ENCODE data around the gene INSR.
A peak's percentile ranks its signal among the peaks of the same experiment; 100 is the strongest.
"Not testable (repeated sequence)": the region's sequence is repeated elsewhere in the genome, so short reads cannot be mapped to it uniquely, and the experiment has no call there.

INSR gene

GRCh38 chr19:7195046-7195445 lies 99.2 kb downstream of the INSR start:
- no peak for DNase-seq (ENCODE audit: low read depth in 2 of 2)

GRCh38 chr19:7194566-7194965 lies 99.6 kb downstream of the INSR start:
- DNase-seq (ENCODE audit: low read depth in 2 of 2) = no peak

GRCh38 chr19:7191946-7192691 lies 102.1 kb downstream of the INSR start:
- peak in 1 of 2 donors; percentile 48 for DNase-seq (ENCODE audit: low read depth in 2 of 2)

- DNase-seq (ENCODE audit: low read depth in 2 of 2) = no peak
These were observed 105.2 kb downstream of the INSR start for GRCh38 chr19:7188698-7189629.

- DNase-seq (ENCODE audit: low read depth in 2 of 2) = no peak
These were observed 106.4 kb downstream of the INSR start for GRCh38 chr19:7187605-7188339.

GRCh38 chr19:7182489-7182888 lies 111.7 kb downstream of the INSR start:
- no peak for DNase-seq (ENCODE audit: low read depth in 2 of 2)

GRCh38 chr19:7179917-7180306 lies 114.3 kb downstream of the INSR start:
- DNase-seq (ENCODE audit: low read depth in 2 of 2) = no peak

- DNase-seq (ENCODE audit: low read depth in 2 of 2) = no peak
These were observed 116.3 kb downstream of the INSR start for GRCh38 chr19:7177926-7178325.

- DNase-seq (ENCODE audit: low read depth in 2 of 2) = no peak
These were observed 117.4 kb downstream of the INSR start for GRCh38 chr19:7176792-7177191.

- no peak for DNase-seq (ENCODE audit: low read depth in 2 of 2)
These were observed 121.4 kb downstream of the INSR start for GRCh38 chr19:7172794-7173193.

GRCh38 chr19:7170983-7171382 lies 123.2 kb downstream of the INSR start:
- DNase-seq (ENCODE audit: low read depth in 2 of 2) = no peak

- DNase-seq (ENCODE audit: low read depth in 2 of 2) = no peak
These were observed 125.3 kb downstream of the INSR start for GRCh38 chr19:7168941-7169340.

GRCh38 chr19:7161292-7161691 lies 132.9 kb downstream of the INSR start:
- DNase-seq (ENCODE audit: low read depth in 2 of 2) = no peak

- no peak for DNase-seq (ENCODE audit: low read depth in 2 of 2)
These were observed 134.9 kb downstream of the INSR start for GRCh38 chr19:7159105-7159933.

GRCh38 chr19:7153022-7153421 lies 141.2 kb downstream of the INSR start:
- no peak for DNase-seq (ENCODE audit: low read depth in 2 of 2)

GRCh38 chr19:7152568-7152967 lies 141.6 kb downstream of the INSR start:
- DNase-seq (ENCODE audit: low read depth in 2 of 2) = no peak

- no peak for DNase-seq (ENCODE audit: low read depth in 2 of 2)
These were observed 144.1 kb downstream of the INSR start for GRCh38 chr19:7149956-7150705.

- DNase-seq (ENCODE audit: low read depth in 2 of 2) = not testable (repeated sequence)
These were observed 147.0 kb downstream of the INSR start for GRCh38 chr19:7147119-7147675.

- DNase-seq (ENCODE audit: low read depth in 2 of 2) = not testable (repeated sequence)
These were observed 148.1 kb downstream of the INSR start for GRCh38 chr19:7146086-7146485.

GRCh38 chr19:7145494-7145893 lies 148.7 kb downstream of the INSR start:
- no peak for DNase-seq (ENCODE audit: low read depth in 2 of 2)

Measured in stimulated activated CD8-positive, alpha-beta memory T cell treated with anti-CD3 and anti-CD28 coated beads, Interleukin-7, amount 100 ng/mL, for 4 hours (primary cell).